HUES48 (cell line): ENCODE data around the gene AADACL3.
"Not testable (repeated sequence)": the region's sequence is repeated elsewhere in the genome, so short reads cannot be mapped to it uniquely, and the experiment has no call there.

Experiments
- H3K27ac ChIP-seq: one replicate; pipeline ENCODE4 v1.7.0; 2013; ENCODE audit warnings: low read depth, low read length, inconsistent platforms
- H3K27me3 ChIP-seq: 2 replicates; pipeline ENCODE4 v1.6.1; 2013; ENCODE audit warnings: mild to moderate bottlenecking, low read length; ENCODE audit not compliant: control insufficient read depth, insufficient read depth
- H3K36me3 ChIP-seq: 2 replicates; pipeline ENCODE4 v1.6.1; 2013; ENCODE audit warnings: low read length; ENCODE audit not compliant: control insufficient read depth, insufficient read depth
- H3K4me1 ChIP-seq: 2 replicates; pipeline ENCODE4 v1.6.1; 2013; ENCODE audit warnings: mild to moderate bottlenecking, low read length; ENCODE audit not compliant: control insufficient read depth, insufficient read depth
- H3K4me3 ChIP-seq: 2 replicates; pipeline ENCODE4 v1.5.1; 2013; ENCODE audit warnings: mild to moderate bottlenecking, low read depth, low read length
- H3K9ac ChIP-seq: 2 replicates; pipeline ENCODE4 v1.6.1; 2013; ENCODE audit warnings: mild to moderate bottlenecking, low read depth, low read length, moderate library complexity
- H3K9me3 ChIP-seq: 2 replicates; pipeline ENCODE4 v1.6.1; 2013; ENCODE audit warnings: low read length; ENCODE audit not compliant: control insufficient read depth, insufficient read depth

Gene AADACL3

GRCh38 chr1:12696658-12697057 is 19.3 kb upstream of the AADACL3 start:
- Histone ChIP-seq H3K36me3 (no peaks in the 10 kb centered on the region), H3K4me3 (no peak overlapping the region), H3K4me1 (no peaks in the 10 kb centered on the region), H3K27ac (no peak overlapping the region), H3K9me3 (no peaks in the 10 kb centered on the region), H3K27me3 (no peaks in the 10 kb centered on the region), H3K9ac (no peak overlapping the region)

GRCh38 chr1:12697397-12697796 is 18.5 kb upstream of the AADACL3 start:
- Histone ChIP-seq H3K36me3 (no peaks in the 10 kb centered on the region), H3K27ac (no peak overlapping the region), H3K4me3 (no peak overlapping the region), H3K9me3 (no peaks in the 10 kb centered on the region), H3K4me1 (no peaks in the 10 kb centered on the region), H3K9ac (no peak overlapping the region), H3K27me3 (no peaks in the 10 kb centered on the region)

GRCh38 chr1:12703821-12704451 is 12.0 kb upstream of the AADACL3 start:
- no peaks in the 10 kb centered on the region for H3K4me1 ChIP-seq
- H3K27me3 ChIP-seq = no peaks in the 10 kb centered on the region
- no peak overlapping the region for H3K27ac ChIP-seq
- H3K36me3 ChIP-seq = no peaks in the 10 kb centered on the region
- H3K4me3 ChIP-seq = no peak overlapping the region
- H3K9ac ChIP-seq = no peak overlapping the region
- 0 out of 2 replicates have a peak, but pooled peaks cover 5% of the 10 kb centered on the region for H3K9me3 ChIP-seq

- H3K9ac ChIP-seq = no peak overlapping the region
- H3K4me1 ChIP-seq = no peaks in the 10 kb centered on the region
- H3K36me3 ChIP-seq = no peaks in the 10 kb centered on the region
- H3K27ac ChIP-seq = no peak overlapping the region
- 0 out of 2 replicates have a peak, but pooled peaks cover 5% of the 10 kb centered on the region for H3K9me3 ChIP-seq
- no peaks in the 10 kb centered on the region for H3K27me3 ChIP-seq
- no peak overlapping the region for H3K4me3 ChIP-seq
Measured at GRCh38 chr1:12706061-12706460, 9.8 kb upstream of the AADACL3 start.

GRCh38 chr1:12708396-12709090 is 7.4 kb upstream of the AADACL3 start:
- Histone ChIP-seq H3K36me3 (no peaks in the 10 kb centered on the region), H3K4me3 (no peak overlapping the region), H3K27ac (no peak overlapping the region), H3K9me3 (0 out of 2 replicates have a peak, but pooled peaks cover 2% of the 10 kb centered on the region), H3K9ac (no peak overlapping the region), H3K4me1 (peaks cover 24% of the 10 kb centered on the region; the same call in 1 of the 2 replicates), H3K27me3 (no peaks in the 10 kb centered on the region)

GRCh38 chr1:12709091-12709491 is 6.8 kb upstream of the AADACL3 start:
- Histone ChIP-seq H3K36me3 (no peaks in the 10 kb centered on the region), H3K27me3 (no peaks in the 10 kb centered on the region), H3K4me3 (no peak overlapping the region), H3K9ac (no peak overlapping the region), H3K27ac (no peak overlapping the region), H3K9me3 (no peaks in the 10 kb centered on the region), H3K4me1 (peaks cover 25% of the 10 kb centered on the region; the same call in 1 of the 2 replicates)

GRCh38 chr1:12709696-12710095 is 6.2 kb upstream of the AADACL3 start:
- H3K9me3 ChIP-seq = no peaks in the 10 kb centered on the region
- H3K4me3 ChIP-seq = no peak overlapping the region
- no peak overlapping the region for H3K9ac ChIP-seq
- H3K27me3 ChIP-seq = no peaks in the 10 kb centered on the region
- H3K4me1 ChIP-seq = peaks cover 28% of the 10 kb centered on the region
- no peak overlapping the region for H3K27ac ChIP-seq
- H3K36me3 ChIP-seq = no peaks in the 10 kb centered on the region

- Histone ChIP-seq H3K27me3 (no peaks in the 10 kb centered on the region), H3K36me3 (no peaks in the 10 kb centered on the region), H3K4me3 (no peak overlapping the region), H3K4me1 (peaks cover 44% of the 10 kb centered on the region), H3K27ac (peak overlapping the region; percentile 57), H3K9ac (no peak overlapping the region), H3K9me3 (no peaks in the 10 kb centered on the region)
Measured at GRCh38 chr1:12711536-12711935, 4.4 kb upstream of the AADACL3 start.

GRCh38 chr1:12712076-12712475 is 3.8 kb upstream of the AADACL3 start:
- peaks cover 49% of the 10 kb centered on the region for H3K4me1 ChIP-seq
- no peak overlapping the region for H3K4me3 ChIP-seq
- no peak overlapping the region for H3K9ac ChIP-seq
- H3K36me3 ChIP-seq = no peaks in the 10 kb centered on the region
- peak overlapping the region; percentile 57 for H3K27ac ChIP-seq
- H3K9me3 ChIP-seq = no peaks in the 10 kb centered on the region
- no peaks in the 10 kb centered on the region for H3K27me3 ChIP-seq

- no peak overlapping the region for H3K9ac ChIP-seq
- no peaks in the 10 kb centered on the region for H3K36me3 ChIP-seq
- no peaks in the 10 kb centered on the region for H3K27me3 ChIP-seq
- peaks cover 58% of the 10 kb centered on the region for H3K4me1 ChIP-seq
- H3K9me3 ChIP-seq = no peaks in the 10 kb centered on the region
- H3K4me3 ChIP-seq = no peak overlapping the region
- H3K27ac ChIP-seq = no peak overlapping the region
Measured at GRCh38 chr1:12712929-12713328, 3.0 kb upstream of the AADACL3 start.

GRCh38 chr1:12713651-12714050 is 2.3 kb upstream of the AADACL3 start:
- H3K4me3 ChIP-seq, H3K27me3 ChIP-seq, H3K9me3 ChIP-seq, H3K9ac ChIP-seq, H3K36me3 ChIP-seq, H3K27ac ChIP-seq: not testable (repeated sequence)
- H3K4me1 ChIP-seq = peaks cover 60% of the 10 kb centered on the region
